ENCODE measurements around the gene SMIM27. TPM values are rescaled to one million over a fixed set of nuclear protein-coding genes. Genes with fewer than 3 reads are reported as not detected.
"Not testable (repeated sequence)": the region's sequence is repeated elsewhere in the genome, so short reads cannot be mapped to it uniquely, and the experiment has no call there.

SMIM27 gene
- total and polyA plus RNA-seq, 2 experiments from 2014 or later = 4.1 to 40.1 TPM

DNA sequence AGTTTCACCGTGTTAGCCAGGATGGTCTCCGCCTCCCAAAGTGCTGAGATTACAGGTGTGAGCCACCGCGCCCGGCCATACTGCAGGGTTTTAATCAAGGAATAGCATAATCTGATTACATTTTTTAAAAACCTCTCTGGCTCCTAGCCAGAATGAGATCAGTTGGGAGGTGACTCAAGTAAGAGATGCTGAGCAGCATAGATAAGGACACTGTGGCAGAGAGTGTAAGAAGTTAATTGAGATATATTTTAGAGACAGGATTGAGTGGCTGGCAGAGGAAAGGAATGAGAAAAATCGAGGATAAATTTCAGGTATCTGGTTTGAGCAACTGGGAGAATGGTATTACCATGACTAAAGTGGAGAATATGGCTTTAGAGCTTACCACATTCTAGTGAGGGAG, 18.8 kb upstream of the SMIM27 start:
- Histone ChIP-seq H3K36me3 (ENCODE audit: low read depth) (peaks cover 5% of the 10 kb centered on the region; the same call in 1 of the 2 replicates), H2AFZ (no peak overlapping the region), H4K20me1 (ENCODE audit: insufficient read depth) (no peaks in the 10 kb centered on the region), H3K4me3 (no peak overlapping the region), H3K4me2 (ENCODE audit: unreplicated experiment) (no peak overlapping the region), H3K79me2 (ENCODE audit: insufficient read depth) (peaks cover 10% of the 10 kb centered on the region; the same call in 1 of the 2 replicates), H3K9me3 (ENCODE audit: low read depth) (no peaks in the 10 kb centered on the region), H3K9ac (no peak overlapping the region), H3K4me1 (ENCODE audit: insufficient read depth) (no peaks in the 10 kb centered on the region), H3K9me2 (ENCODE audit: insufficient read depth) (no peaks in the 10 kb centered on the region), H3K27ac (no peak overlapping the region), H3K27me3 (replicated peaks; ENCODE audit: insufficient read depth) (no peaks in the 10 kb centered on the region), H3F3A (ENCODE audit: insufficient read depth) (peaks cover 17% of the 10 kb centered on the region; the same call in 1 of the 2 replicates)
- WGBS, 2 experiments (ENCODE audit: low coverage in 1 of 2, low lambda C conversion rate in 2 of 2, missing lambda C conversion rate in 2 of 2) = 96 to 99% methylated on average over 6 of the region's 6 CpGs
- no peak for TF ChIP-seq EZH2 (IDR thresholded peaks at IDR 0.05; ENCODE audit: insufficient read depth, poor library complexity, severe bottlenecking)
- TF ChIP-seq EZH2phosphoT487 (IDR thresholded peaks at IDR 0.05; ENCODE audit: insufficient read depth, low read depth) = no peak
- no peak for DNase-seq
- in situ Hi-C loops (cut with MboI) = no loop called here

DNA sequence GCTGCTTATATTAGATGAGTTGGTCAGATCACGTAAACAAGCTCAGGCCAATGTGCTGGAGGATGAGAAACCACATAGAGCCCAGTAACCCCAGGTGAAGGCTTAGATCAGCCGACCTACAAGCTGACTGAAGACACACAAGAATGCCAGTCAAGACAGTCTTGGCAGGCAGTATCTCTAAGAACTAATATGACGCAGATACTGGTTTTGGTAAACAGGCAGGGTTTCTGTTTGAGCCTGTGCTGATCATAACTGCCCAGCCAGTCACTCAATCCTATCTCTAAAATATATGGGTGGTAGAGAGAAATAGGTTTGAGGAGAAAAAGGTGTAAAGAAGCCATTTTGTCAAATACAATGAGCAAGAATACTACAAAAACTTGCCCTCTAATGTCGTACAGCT, 18.3 kb upstream of the SMIM27 start:
- H3K36me3 ChIP-seq (ENCODE audit: low read depth) = peaks cover 5% of the 10 kb centered on the region; the same call in 1 of the 2 replicates
- no peaks in the 10 kb centered on the region for H3K9me2 ChIP-seq (ENCODE audit: insufficient read depth)
- H3K4me2 ChIP-seq (ENCODE audit: unreplicated experiment) = no peak overlapping the region
- no peaks in the 10 kb centered on the region for H3K27me3 ChIP-seq (replicated peaks; ENCODE audit: insufficient read depth)
- 93 to 98% methylated on average over 4 of the region's 4 CpGs for WGBS, 2 experiments (ENCODE audit: low coverage in 1 of 2, low lambda C conversion rate in 2 of 2, missing lambda C conversion rate in 2 of 2)
- H2AFZ ChIP-seq = no peak overlapping the region
- DNase-seq = no peak
- H3K4me1 ChIP-seq (ENCODE audit: insufficient read depth) = no peaks in the 10 kb centered on the region
- H3K4me3 ChIP-seq = no peak overlapping the region
- TF ChIP-seq EZH2phosphoT487 (IDR thresholded peaks at IDR 0.05; ENCODE audit: insufficient read depth, low read depth) = no peak
- no peak for TF ChIP-seq EZH2 (IDR thresholded peaks at IDR 0.05; ENCODE audit: insufficient read depth, poor library complexity, severe bottlenecking)
- in situ Hi-C loops (cut with MboI) = no loop called here
- H3K9ac ChIP-seq = no peak overlapping the region
- H3K27ac ChIP-seq = no peak overlapping the region
- no peaks in the 10 kb centered on the region for H3K9me3 ChIP-seq (ENCODE audit: low read depth)
- no peaks in the 10 kb centered on the region for H4K20me1 ChIP-seq (ENCODE audit: insufficient read depth)
- peaks cover 15% of the 10 kb centered on the region; the same call in 1 of the 2 replicates for H3K79me2 ChIP-seq (ENCODE audit: insufficient read depth)
- peaks cover 17% of the 10 kb centered on the region; the same call in 1 of the 2 replicates for H3F3A ChIP-seq (ENCODE audit: insufficient read depth)

GRCh38 chr9:32543047-32543446, 9.1 kb upstream of the SMIM27 start:
- Histone ChIP-seq H4K20me1 (ENCODE audit: insufficient read depth) (peaks cover 11% of the 10 kb centered on the region; the same call in 1 of the 2 replicates), H3K79me2 (ENCODE audit: insufficient read depth) (peaks cover 98% of the 10 kb centered on the region)
- in situ Hi-C loops (cut with MboI) = no loop called here

DNA sequence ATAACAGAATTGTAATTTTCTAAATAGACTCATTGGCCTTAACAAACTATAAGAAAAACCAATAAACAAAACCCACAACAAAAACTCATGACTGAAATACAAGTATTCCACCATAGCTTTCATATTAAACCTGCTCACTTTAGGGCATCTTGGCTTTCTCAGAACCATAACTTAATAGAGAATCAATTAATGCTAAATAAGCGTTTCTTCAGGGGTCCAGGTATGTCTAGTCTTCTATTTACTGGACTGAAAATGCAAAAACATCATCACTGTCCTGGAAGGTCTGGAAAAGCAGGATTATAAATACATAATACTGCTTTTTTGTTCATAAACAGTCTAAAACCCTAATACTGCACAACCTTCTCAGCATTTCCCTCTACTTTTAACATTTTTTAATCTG, 6.2 kb upstream of the SMIM27 start:
- DNase-seq = no peak
- TF ChIP-seq EZH2 (IDR thresholded peaks at IDR 0.05; ENCODE audit: insufficient read depth, poor library complexity, severe bottlenecking) (no peak), EZH2phosphoT487 (IDR thresholded peaks at IDR 0.05; ENCODE audit: insufficient read depth, low read depth) (no peak)
- H3K9me3 ChIP-seq (ENCODE audit: low read depth) = no peaks in the 10 kb centered on the region
- H3K36me3 ChIP-seq (ENCODE audit: low read depth) = peaks cover 27% of the 10 kb centered on the region
- H3K4me2 ChIP-seq (ENCODE audit: unreplicated experiment) = no peak overlapping the region
- H3K79me2 ChIP-seq (ENCODE audit: insufficient read depth) = peaks cover 100% of the 10 kb centered on the region
- 95% methylated on average over 1 of the region's 1 CpG for WGBS, 2 experiments (ENCODE audit: low coverage in 1 of 2, low lambda C conversion rate in 2 of 2, missing lambda C conversion rate in 2 of 2)
- H3K27ac ChIP-seq = no peak overlapping the region
- peaks cover 9% of the 10 kb centered on the region; the same call in 1 of the 2 replicates for H3K4me1 ChIP-seq (ENCODE audit: insufficient read depth)
- no peak overlapping the region for H3K9ac ChIP-seq
- no peaks in the 10 kb centered on the region for H3K27me3 ChIP-seq (replicated peaks; ENCODE audit: insufficient read depth)
- H3K9me2 ChIP-seq (ENCODE audit: insufficient read depth) = no peaks in the 10 kb centered on the region
- H2AFZ ChIP-seq = no peak overlapping the region
- peaks cover 11% of the 10 kb centered on the region; the same call in 1 of the 2 replicates for H4K20me1 ChIP-seq (ENCODE audit: insufficient read depth)
- H3F3A ChIP-seq (ENCODE audit: insufficient read depth) = peaks cover 6% of the 10 kb centered on the region; the same call in 1 of the 2 replicates
- no peak overlapping the region for H3K4me3 ChIP-seq
- in situ Hi-C loops (cut with MboI) = no loop called here

More at GRCh38 chr9:32543047-32543446, 9.1 kb upstream of the SMIM27 start:
- no peak overlapping the region for H3K9ac ChIP-seq
- H3F3A ChIP-seq (ENCODE audit: insufficient read depth) = no peaks in the 10 kb centered on the region
- H3K27me3 ChIP-seq (replicated peaks; ENCODE audit: insufficient read depth) = no peaks in the 10 kb centered on the region
- no peak overlapping the region for H3K4me3 ChIP-seq
- H2AFZ ChIP-seq = no peak overlapping the region
- DNase-seq = no peak
- H3K36me3 ChIP-seq (ENCODE audit: low read depth) = peaks cover 34% of the 10 kb centered on the region
- TF ChIP-seq EZH2phosphoT487 (IDR thresholded peaks at IDR 0.05; ENCODE audit: insufficient read depth, low read depth) (no peak), EZH2 (IDR thresholded peaks at IDR 0.05; ENCODE audit: insufficient read depth, poor library complexity, severe bottlenecking) (no peak)
- no peaks in the 10 kb centered on the region for H3K9me3 ChIP-seq (ENCODE audit: low read depth)
- H3K27ac ChIP-seq = no peak overlapping the region
- no peaks in the 10 kb centered on the region for H3K4me1 ChIP-seq (ENCODE audit: insufficient read depth)
- H3K4me2 ChIP-seq (ENCODE audit: unreplicated experiment) = no peak overlapping the region
- 97 to 98% methylated on average over 4 of the region's 4 CpGs for WGBS, 2 experiments (ENCODE audit: low coverage in 1 of 2, low lambda C conversion rate in 2 of 2, missing lambda C conversion rate in 2 of 2)
- H3K9me2 ChIP-seq (ENCODE audit: insufficient read depth) = no peaks in the 10 kb centered on the region

GRCh38 chr9:32548213-32548612, 3.9 kb upstream of the SMIM27 start:
- H3K4me2 ChIP-seq (ENCODE audit: unreplicated experiment); H3K9me2 ChIP-seq (ENCODE audit: insufficient read depth); H3K4me1 ChIP-seq (ENCODE audit: insufficient read depth); H3K27me3 ChIP-seq (replicated peaks; ENCODE audit: insufficient read depth); H4K20me1 ChIP-seq (ENCODE audit: insufficient read depth); H3K9ac ChIP-seq; DNase-seq; H3K4me3 ChIP-seq; H2AFZ ChIP-seq; H3K9me3 ChIP-seq (ENCODE audit: low read depth); H3K36me3 ChIP-seq (ENCODE audit: low read depth); H3K27ac ChIP-seq; in situ Hi-C loops (cut with MboI): not testable (repeated sequence)
- WGBS, 2 experiments (ENCODE audit: low coverage in 1 of 2, low lambda C conversion rate in 2 of 2, missing lambda C conversion rate in 2 of 2) = 96 to 98% methylated on average over 20 of the region's 20 CpGs
- peaks cover 90% of the 10 kb centered on the region for H3K79me2 ChIP-seq (ENCODE audit: insufficient read depth)
- H3F3A ChIP-seq (ENCODE audit: insufficient read depth) = peaks cover 21% of the 10 kb centered on the region
